CD4-positive, alpha-beta T cell (primary cell): Measurements from ENCODE around the gene SCAI. TPM values are rescaled to one million over a fixed set of nuclear protein-coding genes. Genes with fewer than 3 reads are reported as not detected.
A peak's percentile ranks its signal among the peaks of the same experiment; 100 is the strongest.

Experiments used
- ATAC-seq: fragments of 200-7000 bp; cut with Tn5 transposase; one replicate; pipeline ENCODE4 v1.10.0; 2022; ENCODE audit warnings: mild to moderate bottlenecking; ENCODE audit not compliant: poor library complexity
- CTCF ChIA-PET: fragments of 350-600 bp; sonication (Branson Sonifier 250); formaldehyde crosslinking; loops from one replicate; lab custom pipeline; 2021; ENCODE audit warnings: antibody characterized with exemption, inconsistent platforms; lab: Charles Lee
- POLR2A ChIA-PET: fragments of 350-600 bp; sonication (Branson Sonifier 250); formaldehyde crosslinking; loops from one replicate; lab custom pipeline; 2021; ENCODE audit warnings: antibody characterized with exemption, inconsistent platforms; lab: Charles Lee
- DNase-seq, 14 experiments: peaks; one replicate each; pipeline ENCODE4 v3.0.0-alpha.2; 2013 to 2020; ENCODE audit warnings: mixed read lengths in 2 of 14
- H3K27ac ChIP-seq, 2 donors: one replicate each; pipeline versions ENCODE4 v1.5.1 to v1.7.0; 2013; ENCODE audit warnings: low read length in 2 of 2, low read depth in 1 of 2, mild to moderate bottlenecking in 1 of 2
- H3K27me3 ChIP-seq, 2 experiments: 1 replicate in 1 of 2; 2 replicates in 1 of 2; pipeline versions ENCODE4 v1.6.1 to v1.7.0; 2013; ENCODE audit warnings: low read length in 2 of 2, control low read depth in 1 of 2, mild to moderate bottlenecking in 1 of 2, moderate library complexity in 1 of 2; ENCODE audit not compliant: insufficient read depth in 2 of 2, control insufficient read depth in 1 of 2
- H3K36me3 ChIP-seq: one replicate; pipeline ENCODE4 v1.6.1; 2013; ENCODE audit warnings: low read length, control low read depth; ENCODE audit not compliant: insufficient read depth
- H3K4me1 ChIP-seq: one replicate; pipeline ENCODE4 v1.6.1; 2013; ENCODE audit warnings: low read length, control low read depth; ENCODE audit not compliant: insufficient read depth
- H3K4me3 ChIP-seq: one replicate; pipeline ENCODE4 v1.5.1; 2013; ENCODE audit warnings: mild to moderate bottlenecking, low read length, moderate library complexity
- H3K9me3 ChIP-seq, 2 experiments: 1 replicate in 1 of 2; 2 replicates in 1 of 2; pipeline versions ENCODE4 v1.6.1 to v1.7.0; 2013; ENCODE audit warnings: low read length in 2 of 2, mild to moderate bottlenecking in 2 of 2, control low read depth in 1 of 2, moderate library complexity in 1 of 2; ENCODE audit not compliant: control insufficient read depth in 1 of 2, insufficient read depth in 1 of 2
- H3K27ac Mint-ChIP-seq: one replicate; pipeline ENCODE4 v1.8.0; 2020; ENCODE audit warnings: mixed read lengths
- H3K27me3 Mint-ChIP-seq: one replicate; pipeline ENCODE4 v1.8.0; 2021; ENCODE audit warnings: mixed read lengths
- H3K36me3 Mint-ChIP-seq: one replicate; pipeline ENCODE4 v1.8.0; 2021; ENCODE audit warnings: low read depth, mixed read lengths
- H3K4me1 Mint-ChIP-seq: one replicate; pipeline ENCODE4 v1.8.0; 2021; ENCODE audit warnings: low read depth, mixed read lengths
- H3K4me3 Mint-ChIP-seq: one replicate; pipeline ENCODE4 v1.8.0; 2020; ENCODE audit warnings: mild to moderate bottlenecking, mixed read lengths
- H3K9me3 Mint-ChIP-seq: one replicate; pipeline ENCODE4 v1.8.0; 2020; ENCODE audit warnings: mixed read lengths
- intact Hi-C, 2 experiments: fragments of 100-400 bp; cut with DNase I in 1 of 2; cut with micrococcal nuclease in 1 of 2; formaldehyde crosslinking; loops; one replicate each; pipeline versions ENCODE4 v1.15.1 to v1.9.0; 2023 to 2025; cut with DNase I, micrococcal nuclease
- total RNA-seq, 174 experiments: library from RNA in 2 of 174; stranded (reverse) in 2 of 174; gene quantifications; one replicate each; pipeline ENCODE4 v1.2.3 and lab custom pipeline; 2021 to 2026
- TF ChIP-seq, protein P1 (sequence below): fragments of 200-600 bp; IDR thresholded peaks from one replicate; pipeline ENCODE4 v1.8.0; 2022; ENCODE audit warnings: antibody characterized with exemption, mild to moderate bottlenecking

The SCAI gene
- total RNA-seq, 2 experiments from 2014 or later, result 11.6 to 13.4 TPM

DNA sequence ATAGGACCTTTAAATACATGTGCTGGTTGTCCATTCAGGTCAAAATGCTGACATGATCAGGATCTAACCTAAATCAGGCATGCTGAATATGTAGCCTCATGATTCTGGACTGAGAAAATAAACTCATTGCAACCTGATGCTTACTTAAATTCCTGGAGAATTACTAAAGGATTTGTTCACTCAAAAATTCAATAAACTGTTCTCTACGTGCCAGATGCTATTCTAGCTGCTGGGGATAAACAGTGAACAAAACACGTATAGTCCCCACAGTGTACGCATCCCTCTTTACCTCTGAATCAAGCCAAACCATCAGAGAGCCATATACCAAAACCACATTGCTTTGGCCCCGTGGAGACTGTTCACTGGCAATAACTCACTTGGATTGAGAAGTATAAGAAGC lies 6.1 kb downstream of the SCAI start:
- TF ChIP-seq, protein P1, sequence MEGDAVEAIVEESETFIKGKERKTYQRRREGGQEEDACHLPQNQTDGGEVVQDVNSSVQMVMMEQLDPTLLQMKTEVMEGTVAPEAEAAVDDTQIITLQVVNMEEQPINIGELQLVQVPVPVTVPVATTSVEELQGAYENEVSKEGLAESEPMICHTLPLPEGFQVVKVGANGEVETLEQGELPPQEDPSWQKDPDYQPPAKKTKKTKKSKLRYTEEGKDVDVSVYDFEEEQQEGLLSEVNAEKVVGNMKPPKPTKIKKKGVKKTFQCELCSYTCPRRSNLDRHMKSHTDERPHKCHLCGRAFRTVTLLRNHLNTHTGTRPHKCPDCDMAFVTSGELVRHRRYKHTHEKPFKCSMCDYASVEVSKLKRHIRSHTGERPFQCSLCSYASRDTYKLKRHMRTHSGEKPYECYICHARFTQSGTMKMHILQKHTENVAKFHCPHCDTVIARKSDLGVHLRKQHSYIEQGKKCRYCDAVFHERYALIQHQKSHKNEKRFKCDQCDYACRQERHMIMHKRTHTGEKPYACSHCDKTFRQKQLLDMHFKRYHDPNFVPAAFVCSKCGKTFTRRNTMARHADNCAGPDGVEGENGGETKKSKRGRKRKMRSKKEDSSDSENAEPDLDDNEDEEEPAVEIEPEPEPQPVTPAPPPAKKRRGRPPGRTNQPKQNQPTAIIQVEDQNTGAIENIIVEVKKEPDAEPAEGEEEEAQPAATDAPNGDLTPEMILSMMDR, result no peak

DNA sequence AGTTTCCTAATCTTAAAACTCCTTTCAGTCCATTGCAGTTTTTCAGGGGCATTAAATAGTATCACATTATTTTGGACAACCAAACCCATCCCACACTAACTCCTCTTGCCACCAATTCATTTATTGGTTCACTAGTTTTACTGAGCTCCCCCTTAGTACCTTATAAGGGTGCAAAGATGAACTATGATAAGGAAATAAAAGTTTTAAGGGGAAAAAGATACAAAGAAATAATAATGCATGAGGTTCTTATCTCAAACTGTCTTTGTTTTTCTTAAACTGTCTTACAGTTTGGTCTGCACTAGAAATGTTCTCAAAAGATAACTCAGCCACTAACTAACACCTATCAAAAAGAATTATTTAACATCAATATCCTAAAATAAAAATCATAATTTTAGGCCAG lies 8.4 kb downstream of the SCAI start:
- Mint-ChIP-seq H3K4me3 (no peak overlapping the region), H3K4me1 (peaks cover 37% of the 10 kb centered on the region), H3K36me3 (peaks cover 29% of the 10 kb centered on the region), H3K27me3 (no peaks in the 10 kb centered on the region), H3K27ac (no peak overlapping the region), H3K9me3 (peaks cover 8% of the 10 kb centered on the region)
- no peak overlapping the region for H3K27ac ChIP-seq
- intact Hi-C loops, result no loop called here
- POLR2A ChIA-PET, result no interaction called here
- no peaks in the 10 kb centered on the region for H3K27me3 ChIP-seq
- no peak for DNase-seq
- H3K36me3 ChIP-seq, result peaks cover 7% of the 10 kb centered on the region
- no peak for ATAC-seq
- CTCF ChIA-PET, result interaction anchor here (0.6 kb wide), 1 partner anchor 162 kb away, joined by 3 read pairs; no protein-coding TSS in a partner anchor
- H3K4me3 ChIP-seq, result no peak overlapping the region
- TF ChIP-seq, protein P1, result no peak
- peaks cover 2% of the 10 kb centered on the region for H3K4me1 ChIP-seq
- no peaks in the 10 kb centered on the region for H3K9me3 ChIP-seq

More for the DNA sequence above, 6.1 kb downstream of the SCAI start:
- ChIA-PET CTCF (no interaction called here), POLR2A (no interaction called here)
- H3K27me3 ChIP-seq, result no peaks in the 10 kb centered on the region
- H3K27ac ChIP-seq, result no peak overlapping the region
- H3K4me1 Mint-ChIP-seq, result peaks cover 39% of the 10 kb centered on the region
- no peaks in the 10 kb centered on the region for H3K27me3 Mint-ChIP-seq
- ATAC-seq (no peak), DNase-seq (no peak)
- H3K9me3 ChIP-seq, result no peaks in the 10 kb centered on the region
- no peak overlapping the region for H3K4me3 ChIP-seq
- peaks cover 8% of the 10 kb centered on the region for H3K9me3 Mint-ChIP-seq
- peaks cover 8% of the 10 kb centered on the region for H3K36me3 ChIP-seq
- H3K36me3 Mint-ChIP-seq, result peaks cover 27% of the 10 kb centered on the region
- H3K27ac Mint-ChIP-seq, result no peak overlapping the region
- H3K4me1 ChIP-seq, result peaks cover 10% of the 10 kb centered on the region
- H3K4me3 Mint-ChIP-seq, result no peak overlapping the region
- intact Hi-C loops, result no loop called here

DNA sequence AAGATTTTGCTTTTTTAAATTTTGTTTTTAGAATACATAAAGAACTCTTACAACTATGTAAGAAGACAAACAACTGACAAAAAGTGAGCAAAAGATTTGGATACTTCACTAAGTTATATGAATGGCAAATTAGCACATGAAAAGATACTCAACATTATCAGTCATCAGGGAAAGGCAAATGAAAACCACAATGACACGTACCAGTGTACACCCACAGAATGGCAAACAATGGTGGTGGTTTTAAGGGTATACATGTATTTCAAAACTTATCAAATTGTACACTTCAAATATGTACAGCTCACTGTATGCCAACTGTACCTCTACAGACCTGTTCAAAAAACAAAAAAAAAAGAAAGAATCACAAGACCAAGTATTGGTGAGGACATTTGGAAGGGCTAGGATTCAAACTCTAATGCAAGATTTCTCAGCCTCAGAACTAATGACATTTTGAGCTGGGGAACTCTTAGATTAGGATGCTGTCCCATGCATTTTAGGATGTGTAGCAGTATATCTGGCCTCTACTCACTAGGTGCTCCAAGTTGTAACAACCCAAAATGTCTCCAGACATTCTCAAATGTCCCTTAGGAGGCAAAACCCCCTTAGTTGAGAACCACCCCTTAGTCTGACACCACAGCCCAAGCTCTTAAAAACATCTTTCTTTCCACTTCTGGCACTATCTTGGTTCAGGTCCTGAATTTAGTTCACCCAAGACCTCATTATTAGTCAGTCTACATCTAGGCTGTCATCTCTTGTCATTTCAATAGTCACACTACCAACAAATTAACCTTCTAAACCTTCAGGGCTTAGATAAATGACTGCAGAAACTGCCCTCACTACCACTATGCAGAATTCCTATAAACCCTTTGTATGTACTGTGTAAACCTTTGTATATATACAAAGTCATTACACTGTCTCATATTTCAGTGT lies 9.7 kb downstream of the SCAI start:
- intact Hi-C loops, result no loop called here
- no peaks in the 10 kb centered on the region for H3K4me1 ChIP-seq
- Mint-ChIP-seq H3K4me3 (no peak overlapping the region), H3K9me3 (peaks cover 8% of the 10 kb centered on the region), H3K36me3 (peaks cover 19% of the 10 kb centered on the region), H3K27me3 (no peaks in the 10 kb centered on the region), H3K4me1 (peaks cover 28% of the 10 kb centered on the region), H3K27ac (peak overlapping the region; percentile 41)
- H3K27me3 ChIP-seq, result no peaks in the 10 kb centered on the region
- no peak overlapping the region for H3K27ac ChIP-seq
- ATAC-seq (no peak), DNase-seq (no peak)
- no peak overlapping the region for H3K4me3 ChIP-seq
- TF ChIP-seq, protein P1, result no peak
- H3K9me3 ChIP-seq, result no peaks in the 10 kb centered on the region
- H3K36me3 ChIP-seq, result peaks cover under 1% of the 10 kb centered on the region
- ChIA-PET CTCF (interaction anchor here (1.0 kb wide), 1 partner anchor 14 kb away, joined by 3 read pairs; no protein-coding TSS in a partner anchor), POLR2A (interaction anchor here (0.6 kb wide), 1 partner anchor 1953 kb away, joined by 4 read pairs; no protein-coding TSS in a partner anchor)
